MM.1S (cell line): ENCODE data around the gene EPHA3.

Experiments
- DNase-seq: peaks from one replicate; pipeline ENCODE4 v3.0.0-alpha.2; 2015
- H2AFZ ChIP-seq: fragments of 300-600 bp; sonication (generic); 2 replicates; pipeline ENCODE4 v1.6.0; 2016; ENCODE audit warnings: antibody characterized with exemption, low read length
- H3F3A ChIP-seq: fragments of 300-600 bp; sonication (generic); 2 replicates; pipeline ENCODE4 v1.6.1; 2016; ENCODE audit warnings: mild to moderate bottlenecking, antibody characterized with exemption, low read length, moderate library complexity, mixed read lengths; ENCODE audit not compliant: insufficient read depth
- H3K27ac ChIP-seq: fragments of 300-600 bp; sonication (generic); 2 replicates; pipeline ENCODE4 v1.5.1; 2016; ENCODE audit warnings: mild to moderate bottlenecking, low read length
- H3K27me3 ChIP-seq: fragments of 300-600 bp; sonication (generic); replicated peaks from 2 replicates; pipeline ENCODE4 v1.6.0; 2016; ENCODE audit warnings: low read length; ENCODE audit not compliant: insufficient read depth
- H3K36me3 ChIP-seq: fragments of 300-600 bp; sonication (generic); replicated peaks from 2 replicates; pipeline ENCODE4 v1.6.1; 2016; ENCODE audit warnings: mild to moderate bottlenecking, low read length, mixed read lengths; ENCODE audit not compliant: insufficient read depth
- H3K4me1 ChIP-seq: fragments of 300-600 bp; sonication (generic); 2 replicates; pipeline ENCODE4 v1.6.1; 2016; ENCODE audit warnings: low read length, mixed read lengths
- H3K4me2 ChIP-seq: fragments of 300-600 bp; sonication (generic); 2 replicates; pipeline ENCODE4 v1.6.0; 2016; ENCODE audit warnings: low read depth, low read length
- H3K4me3 ChIP-seq: fragments of 300-600 bp; sonication (generic); 2 replicates; pipeline ENCODE4 v1.5.1; 2016; ENCODE audit warnings: low read length, mixed read lengths
- H3K79me2 ChIP-seq: fragments of 300-600 bp; sonication (generic); 2 replicates; pipeline ENCODE4 v1.6.1; 2016; ENCODE audit warnings: mixed run types, low read length, mixed read lengths
- H3K9ac ChIP-seq: fragments of 300-600 bp; sonication (generic); 2 replicates; pipeline ENCODE4 v1.6.1; 2016; ENCODE audit warnings: low read length, mixed read lengths
- H3K9me2 ChIP-seq: fragments of 300-600 bp; sonication (generic); replicated peaks from 2 replicates; pipeline ENCODE4 v1.6.1; 2016; ENCODE audit warnings: mild to moderate bottlenecking, low read length, mixed read lengths; ENCODE audit not compliant: insufficient read depth
- H3K9me3 ChIP-seq: fragments of 300-600 bp; sonication (generic); replicated peaks from 2 replicates; pipeline ENCODE4 v1.6.1; 2016; ENCODE audit warnings: mild to moderate bottlenecking, low read length, mixed read lengths; ENCODE audit not compliant: insufficient read depth
- H4K20me1 ChIP-seq: fragments of 300-600 bp; sonication (generic); 2 replicates; pipeline ENCODE4 v1.6.1; 2016; ENCODE audit warnings: mild to moderate bottlenecking, low read length, moderate library complexity, mixed read lengths; ENCODE audit not compliant: insufficient read depth
- CTCF ChIP-seq: fragments of 300-600 bp; sonication (generic); IDR thresholded peaks from 2 replicates; pipeline ENCODE4 v1.5.1; 2016; ENCODE audit warnings: antibody characterized with exemption, low read length, mixed read lengths
- EZH2 ChIP-seq: fragments of 300-600 bp; sonication (generic); optimal IDR thresholded peaks from 2 replicates; pipeline ENCODE3; 2017; ENCODE audit warnings: low read depth, mild to moderate bottlenecking, antibody characterized with exemption, low read length, mixed read lengths
- EZH2phosphoT487 ChIP-seq: fragments of 300-600 bp; sonication (generic); IDR thresholded peaks from 2 replicates; pipeline ENCODE4 v1.6.1; 2018; ENCODE audit warnings: antibody characterized with exemption, low read length

The EPHA3 gene

GRCh38 chr3:89314454-89315098 is 207.2 kb downstream of the EPHA3 start:
- H3K9me2 ChIP-seq, result no peaks in the 10 kb centered on the region
- H3K27me3 ChIP-seq, result no peaks in the 10 kb centered on the region
- no peak overlapping the region for H3K9ac ChIP-seq
- no peaks in the 10 kb centered on the region for H4K20me1 ChIP-seq
- no peaks in the 10 kb centered on the region for H3K79me2 ChIP-seq
- H3K4me3 ChIP-seq, result no peak overlapping the region
- no peak overlapping the region for H3K4me2 ChIP-seq
- H3F3A ChIP-seq, result no peaks in the 10 kb centered on the region
- TF ChIP-seq EZH2 (no peak), CTCF (no peak), EZH2phosphoT487 (no peak)
- no peaks in the 10 kb centered on the region for H3K36me3 ChIP-seq
- H3K4me1 ChIP-seq, result no peaks in the 10 kb centered on the region
- H3K27ac ChIP-seq, result no peak overlapping the region
- H3K9me3 ChIP-seq, result no peaks in the 10 kb centered on the region
- DNase-seq, result peak; percentile 31
- no peak overlapping the region for H2AFZ ChIP-seq

- Histone ChIP-seq H3K27me3 (no peaks in the 10 kb centered on the region), H3F3A (no peaks in the 10 kb centered on the region), H3K4me2 (no peak overlapping the region), H3K27ac (no peak overlapping the region), H3K9me2 (no peaks in the 10 kb centered on the region), H2AFZ (no peak overlapping the region), H3K4me1 (no peaks in the 10 kb centered on the region), H4K20me1 (no peaks in the 10 kb centered on the region), H3K79me2 (no peaks in the 10 kb centered on the region), H3K9ac (no peak overlapping the region), H3K4me3 (no peak overlapping the region), H3K36me3 (no peaks in the 10 kb centered on the region), H3K9me3 (no peaks in the 10 kb centered on the region)
- no peak for DNase-seq
- TF ChIP-seq EZH2phosphoT487 (no peak), CTCF (no peak), EZH2 (no peak)
Measured at GRCh38 chr3:89315750-89316470, 208.5 kb downstream of the EPHA3 start.

DNA sequence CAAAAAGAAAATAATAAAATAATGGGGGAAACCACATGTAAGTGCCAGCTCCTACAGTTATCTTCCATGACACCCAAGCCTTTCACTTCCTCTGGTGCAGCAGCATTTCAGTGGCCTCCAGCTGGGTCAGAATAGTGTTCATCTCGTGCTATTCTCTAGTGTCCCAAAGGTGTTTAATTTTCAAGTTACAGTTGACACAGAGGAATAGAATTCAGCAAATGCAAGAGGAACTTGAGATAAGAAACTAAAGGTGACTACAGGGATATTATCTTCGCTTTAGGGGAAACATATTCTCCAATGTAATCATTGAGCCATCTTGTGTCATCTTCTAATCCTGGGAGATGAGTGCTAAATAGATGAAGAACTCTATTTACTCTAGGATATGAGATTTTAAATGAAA is 212.8 kb downstream of the EPHA3 start:
- Histone ChIP-seq H2AFZ (no peak overlapping the region), H3K4me1 (no peaks in the 10 kb centered on the region), H3K79me2 (no peaks in the 10 kb centered on the region), H3K27ac (no peak overlapping the region), H4K20me1 (no peaks in the 10 kb centered on the region), H3F3A (no peaks in the 10 kb centered on the region), H3K9ac (no peak overlapping the region), H3K9me2 (no peaks in the 10 kb centered on the region), H3K36me3 (no peaks in the 10 kb centered on the region), H3K27me3 (no peaks in the 10 kb centered on the region), H3K4me3 (no peak overlapping the region), H3K4me2 (no peak overlapping the region), H3K9me3 (no peaks in the 10 kb centered on the region)
- DNase-seq, result no peak
- TF ChIP-seq CTCF (no peak), EZH2 (no peak), EZH2phosphoT487 (no peak)
